ENCODE data around the gene TTF1.

Gene TTF1, protein sequence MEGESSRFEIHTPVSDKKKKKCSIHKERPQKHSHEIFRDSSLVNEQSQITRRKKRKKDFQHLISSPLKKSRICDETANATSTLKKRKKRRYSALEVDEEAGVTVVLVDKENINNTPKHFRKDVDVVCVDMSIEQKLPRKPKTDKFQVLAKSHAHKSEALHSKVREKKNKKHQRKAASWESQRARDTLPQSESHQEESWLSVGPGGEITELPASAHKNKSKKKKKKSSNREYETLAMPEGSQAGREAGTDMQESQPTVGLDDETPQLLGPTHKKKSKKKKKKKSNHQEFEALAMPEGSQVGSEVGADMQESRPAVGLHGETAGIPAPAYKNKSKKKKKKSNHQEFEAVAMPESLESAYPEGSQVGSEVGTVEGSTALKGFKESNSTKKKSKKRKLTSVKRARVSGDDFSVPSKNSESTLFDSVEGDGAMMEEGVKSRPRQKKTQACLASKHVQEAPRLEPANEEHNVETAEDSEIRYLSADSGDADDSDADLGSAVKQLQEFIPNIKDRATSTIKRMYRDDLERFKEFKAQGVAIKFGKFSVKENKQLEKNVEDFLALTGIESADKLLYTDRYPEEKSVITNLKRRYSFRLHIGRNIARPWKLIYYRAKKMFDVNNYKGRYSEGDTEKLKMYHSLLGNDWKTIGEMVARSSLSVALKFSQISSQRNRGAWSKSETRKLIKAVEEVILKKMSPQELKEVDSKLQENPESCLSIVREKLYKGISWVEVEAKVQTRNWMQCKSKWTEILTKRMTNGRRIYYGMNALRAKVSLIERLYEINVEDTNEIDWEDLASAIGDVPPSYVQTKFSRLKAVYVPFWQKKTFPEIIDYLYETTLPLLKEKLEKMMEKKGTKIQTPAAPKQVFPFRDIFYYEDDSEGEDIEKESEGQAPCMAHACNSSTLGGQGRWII

DNA sequence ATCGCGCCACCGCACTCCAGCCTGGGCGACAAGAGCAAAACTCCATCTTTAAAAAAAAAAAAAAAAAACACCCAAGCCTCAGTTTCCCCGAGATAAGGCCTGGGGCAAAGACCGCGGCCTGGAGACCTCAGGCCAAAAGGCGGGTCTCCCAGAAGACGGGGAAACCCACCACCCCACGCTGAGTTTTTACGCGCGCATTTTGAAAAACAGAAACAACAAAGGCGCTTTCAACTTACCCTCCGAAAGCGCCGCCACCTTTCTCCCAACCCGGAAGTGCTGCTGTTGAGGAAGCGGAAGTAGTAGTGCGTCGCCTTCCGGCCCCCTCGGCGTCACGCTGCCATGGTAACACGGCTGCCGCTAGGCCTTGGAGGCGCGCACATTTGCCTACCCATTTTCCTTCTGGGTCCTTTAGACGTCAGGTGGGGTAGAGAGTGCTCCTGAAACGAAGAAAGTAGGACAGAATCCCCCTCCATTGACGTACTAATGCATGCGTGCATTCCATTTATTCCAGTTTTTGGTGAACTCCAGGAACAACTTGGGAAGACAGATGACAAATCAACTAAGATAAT is at the start of gene TTF1:
Gene TTF1, minus strand, starts transcription at position 287 of the 569 bp plus-strand sequence. CDS start 4,019 bp downstream, outside the sequence.
- peak; percentile 86 to 91 for DNase-seq (ENCODE audit: low read depth in 2 of 2)

GRCh38 chr9:132456241-132456640 is 49.6 kb upstream of the TTF1 start:
- DNase-seq (ENCODE audit: low read depth in 2 of 2): no peak

GRCh38 chr9:132451276-132451675 is 44.6 kb upstream of the TTF1 start:
- DNase-seq (ENCODE audit: low read depth in 2 of 2): no peak

GRCh38 chr9:132447902-132448301 is 41.3 kb upstream of the TTF1 start:
- no peak for DNase-seq (ENCODE audit: low read depth in 2 of 2)

- DNase-seq (ENCODE audit: low read depth in 2 of 2): no peak
Measured at GRCh38 chr9:132447346-132447745, 40.7 kb upstream of the TTF1 start.

GRCh38 chr9:132446887-132447286 is 40.2 kb upstream of the TTF1 start:
- DNase-seq (ENCODE audit: low read depth in 2 of 2): no peak

DNA sequence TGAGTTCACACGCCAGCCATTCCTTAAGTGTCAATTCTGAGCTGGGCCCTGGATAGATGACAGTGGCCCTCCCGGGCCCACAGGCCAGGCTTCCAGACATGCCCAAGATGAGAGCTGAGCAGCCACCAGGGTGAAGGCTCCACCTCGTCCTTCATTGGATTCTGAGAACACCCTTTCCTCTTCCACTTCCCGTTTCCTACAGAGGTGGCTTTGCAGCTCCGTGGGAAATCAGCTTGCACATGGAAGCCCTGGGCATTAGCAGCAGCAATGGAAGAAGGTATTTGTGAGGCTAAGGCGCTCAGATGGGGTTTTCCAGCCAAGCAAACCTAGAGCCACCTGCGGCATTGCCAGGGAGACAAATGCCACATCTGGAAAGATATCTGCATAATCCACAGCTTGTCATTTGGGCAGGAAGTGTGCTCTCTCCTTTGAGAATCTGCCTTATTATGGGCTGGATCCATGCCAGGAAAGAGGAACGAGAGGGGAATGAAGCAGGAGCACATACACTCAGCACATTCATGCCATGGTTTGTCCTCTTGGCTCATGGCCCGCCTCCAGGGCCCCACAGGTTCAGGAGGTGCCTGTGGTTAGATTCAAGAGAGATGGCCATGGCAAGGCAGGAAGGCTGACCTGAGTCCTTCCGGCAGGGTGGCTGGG is 37.4 kb upstream of the TTF1 start:
- DNase-seq (ENCODE audit: low read depth in 2 of 2): no peak

DNA sequence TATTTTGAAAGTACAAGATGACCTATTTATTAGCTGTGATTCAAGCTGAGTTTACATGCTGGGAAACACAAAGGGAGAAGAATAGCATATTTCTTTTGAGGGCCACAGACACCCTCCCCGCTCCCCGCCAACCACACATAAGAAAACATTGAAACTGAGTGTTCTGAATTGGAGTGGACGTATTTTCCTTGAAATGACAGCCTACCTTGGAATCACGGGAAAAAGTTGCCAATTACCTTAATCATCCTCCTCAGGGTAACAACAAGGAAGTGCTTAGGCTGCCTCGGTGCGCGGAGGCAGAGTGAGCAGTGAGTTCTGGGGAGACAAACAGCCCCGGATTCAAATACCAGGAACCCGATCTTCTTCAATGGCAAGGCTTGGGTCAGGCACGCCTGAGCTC is 34.8 kb upstream of the TTF1 start:
- no peak for DNase-seq (ENCODE audit: low read depth in 2 of 2)

DNA sequence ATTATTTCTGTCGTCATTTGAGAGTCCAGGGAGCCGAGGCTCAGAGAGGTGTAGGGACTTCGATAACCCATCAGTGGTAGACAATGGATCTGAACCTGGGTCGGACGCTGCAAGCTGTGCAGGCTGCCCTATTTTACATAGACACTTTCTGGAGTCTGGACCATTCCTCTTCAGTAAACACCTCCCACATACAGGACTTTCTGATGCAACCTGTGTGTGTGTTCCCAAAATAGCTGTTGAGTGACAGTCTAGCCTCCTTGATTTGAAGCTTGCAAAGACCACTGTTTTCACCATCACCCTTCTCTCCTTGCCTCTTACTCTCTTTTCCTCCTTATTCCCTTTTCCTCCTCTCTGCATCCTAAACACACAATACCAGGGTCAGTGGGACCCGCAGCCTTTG is 34.1 kb upstream of the TTF1 start:
- no peak for DNase-seq (ENCODE audit: low read depth in 2 of 2)

DNA sequence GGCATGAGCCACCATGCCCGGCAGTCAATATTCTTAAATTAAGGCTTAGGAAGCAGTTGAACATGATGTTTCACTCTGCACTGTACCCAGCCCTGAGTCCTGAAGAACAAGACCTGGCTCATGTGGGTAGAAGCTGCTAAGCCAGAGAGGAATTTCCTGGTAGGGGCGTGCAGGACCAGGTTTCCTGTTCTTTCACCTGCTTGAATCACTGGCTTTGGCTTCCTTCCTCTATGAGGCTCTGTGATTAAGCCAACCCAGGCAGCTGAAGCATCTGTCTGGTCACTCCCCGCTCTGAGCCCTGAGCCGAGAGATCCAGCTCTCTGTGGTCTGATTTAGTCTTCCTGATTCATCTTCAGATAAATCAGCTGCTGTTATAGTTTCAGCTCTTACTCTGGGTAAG is 32.5 kb upstream of the TTF1 start:
- no peak for DNase-seq (ENCODE audit: low read depth in 2 of 2)

DNA sequence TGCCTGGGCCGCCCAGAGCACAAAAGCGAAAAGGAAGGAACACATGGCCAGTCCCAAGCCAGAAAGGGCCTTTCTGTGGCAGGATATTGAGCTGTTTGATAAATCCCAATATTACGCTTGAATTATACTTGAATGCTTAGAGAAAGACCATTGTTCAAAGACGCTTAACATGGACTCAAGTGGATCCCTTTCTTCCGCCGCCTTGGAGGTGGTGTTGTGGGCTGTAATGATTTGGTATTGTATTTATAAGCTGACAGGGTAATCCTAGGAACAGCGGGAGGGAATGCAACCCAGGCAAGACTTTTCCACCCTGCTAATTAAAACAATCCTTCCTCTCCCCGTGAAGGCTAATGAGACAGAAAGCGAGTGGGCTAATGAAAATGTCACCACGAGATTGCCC is 28.2 kb upstream of the TTF1 start:
- DNase-seq (ENCODE audit: low read depth in 2 of 2): no peak

DNA sequence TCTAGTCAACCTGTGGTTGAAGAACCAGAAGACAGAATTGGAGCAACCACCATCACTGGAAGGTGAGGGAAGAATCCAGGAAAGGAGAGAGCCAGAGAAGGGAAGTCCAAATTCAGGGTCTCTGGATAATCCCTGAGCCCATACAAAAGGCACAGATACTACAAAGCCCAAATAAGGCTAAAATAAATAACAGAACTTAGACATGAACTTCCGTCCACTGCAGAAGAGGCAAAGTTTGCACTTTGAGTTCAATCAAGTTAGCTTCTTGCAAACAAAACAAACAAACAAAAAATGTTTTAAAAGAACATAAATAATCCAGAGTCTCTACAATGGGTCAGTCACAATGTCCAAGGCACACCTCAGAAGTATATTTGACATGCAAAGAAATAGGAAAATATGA is 24.4 kb upstream of the TTF1 start:
- DNase-seq (ENCODE audit: low read depth in 2 of 2): no peak

- DNase-seq (ENCODE audit: low read depth in 2 of 2): no peak
Measured at GRCh38 chr9:132426639-132427414, 20.2 kb upstream of the TTF1 start.

DNA sequence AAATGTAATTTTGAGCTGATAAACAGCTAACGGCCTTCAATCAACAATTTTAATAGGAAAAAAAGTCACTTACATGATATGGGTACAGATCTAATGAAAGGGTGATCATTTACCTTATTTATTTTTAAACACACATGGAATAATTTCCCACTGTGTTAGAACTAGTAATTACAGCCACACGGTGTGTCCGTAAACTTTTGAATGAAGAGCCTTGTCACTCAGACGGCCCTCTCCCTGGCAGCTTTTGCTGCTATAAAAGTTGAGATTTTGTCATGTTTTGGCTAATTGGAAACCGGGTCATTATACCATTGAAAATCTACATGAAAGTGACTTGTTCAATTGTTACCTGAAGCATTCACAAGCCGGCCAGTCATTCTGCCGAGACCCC is 19.0 kb upstream of the TTF1 start:
- DNase-seq (ENCODE audit: low read depth in 2 of 2): no peak

- no peak for DNase-seq (ENCODE audit: low read depth in 2 of 2)
Measured at GRCh38 chr9:132424857-132425674, 18.4 kb upstream of the TTF1 start.

DNA sequence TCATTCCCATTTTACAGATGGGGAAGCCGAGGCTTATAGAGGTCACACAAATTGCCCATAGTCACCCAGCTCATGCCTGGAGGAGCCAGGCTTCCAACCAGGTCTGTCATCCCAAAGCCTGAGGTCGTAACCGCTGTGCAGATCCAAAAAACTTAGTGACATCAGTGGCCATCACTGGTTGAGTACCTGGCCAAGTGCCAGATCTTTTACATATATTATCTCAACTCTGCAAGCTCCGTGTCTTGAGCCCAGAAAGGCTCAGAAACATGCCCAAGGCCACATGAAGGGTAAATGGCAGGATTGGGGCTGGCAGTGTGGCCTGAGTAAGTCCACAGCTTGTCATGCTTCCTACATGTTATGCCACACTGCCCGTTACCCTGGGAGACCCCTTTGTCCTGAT is 16.9 kb upstream of the TTF1 start:
- DNase-seq (ENCODE audit: low read depth in 2 of 2): no peak

DNA sequence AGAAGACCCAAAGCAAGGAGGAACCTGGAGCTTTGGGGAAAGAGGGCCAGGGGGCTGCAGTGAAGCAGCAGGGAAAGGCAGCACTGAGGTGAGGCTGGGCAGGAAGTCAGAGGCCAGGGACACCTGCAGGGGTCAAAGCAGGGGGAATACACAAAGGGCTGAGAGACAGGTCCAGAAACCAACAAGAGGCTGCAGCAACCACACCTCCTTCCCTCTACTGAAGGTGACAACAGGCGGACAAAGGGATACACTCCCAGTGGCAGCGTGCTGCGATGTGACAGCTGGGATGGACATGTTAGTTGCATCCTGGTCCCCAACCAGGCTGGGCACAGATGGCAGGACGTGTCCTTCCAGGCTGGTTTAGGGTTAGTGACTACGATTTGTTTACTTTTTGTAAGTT is 15.9 kb upstream of the TTF1 start:
- no peak for DNase-seq (ENCODE audit: low read depth in 2 of 2)

DNA sequence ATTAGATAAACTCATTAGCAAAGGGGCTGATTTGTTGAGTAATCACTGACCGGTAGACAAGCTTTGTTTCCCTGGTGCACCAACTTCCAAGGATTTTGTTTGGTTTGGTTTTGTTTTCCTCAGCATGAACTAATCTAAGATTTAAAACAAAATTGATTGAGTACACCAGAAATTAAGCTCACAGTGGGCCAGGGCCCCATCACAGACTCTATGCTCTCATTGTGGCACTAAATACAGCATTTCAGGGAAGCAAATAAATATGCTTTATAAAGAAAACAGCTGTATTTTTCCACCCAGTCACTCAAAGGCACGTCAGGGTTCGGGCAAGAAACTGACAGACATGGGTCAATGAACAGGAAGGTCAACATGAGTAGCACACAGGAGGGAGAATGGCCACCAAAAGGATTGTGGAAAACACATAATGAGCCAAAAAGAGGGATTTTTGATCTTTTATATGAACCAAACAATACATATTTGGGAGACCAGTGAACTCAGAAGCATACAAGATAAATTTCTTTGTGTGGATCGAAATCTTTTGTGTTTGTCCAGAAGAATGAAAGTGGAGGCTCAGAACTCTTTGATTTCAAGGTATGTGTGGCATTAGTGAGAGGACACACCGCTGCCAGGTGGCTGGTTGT is 12.2 kb upstream of the TTF1 start:
- DNase-seq (ENCODE audit: low read depth in 2 of 2): no peak

- DNase-seq (ENCODE audit: low read depth in 2 of 2): no peak
Measured at GRCh38 chr9:132415181-132415580, 8.5 kb upstream of the TTF1 start.

DNA sequence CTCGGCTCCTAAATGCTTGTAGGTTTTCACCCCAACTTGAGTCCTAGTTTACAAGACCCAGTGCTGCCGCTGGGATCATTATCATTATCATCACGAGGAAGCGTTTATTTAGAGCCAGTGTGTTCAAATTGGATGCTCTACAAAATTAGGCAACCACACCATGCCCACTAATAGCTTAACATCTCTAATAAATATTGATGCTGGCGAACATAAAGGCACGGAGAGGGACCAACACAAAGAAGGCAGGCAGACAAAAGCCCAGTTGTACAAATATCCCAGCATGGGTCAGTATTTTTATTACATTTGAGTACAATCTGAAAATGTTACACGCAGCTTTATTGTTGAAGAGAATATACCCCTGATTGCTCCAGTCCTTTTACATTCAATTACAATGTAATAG is 8.1 kb upstream of the TTF1 start:
- DNase-seq (ENCODE audit: low read depth in 2 of 2): no peak

All from stimulated activated CD4-positive, alpha-beta T cell treated with anti-CD3 and anti-CD28 coated beads, Interleukin-1b, Interleukin-23, amount 100 ng/mL, for 4 hours (primary cell).